Globus pallidus (tissue), 1 donor: ENCODE results near the gene ACOX1.

Source experiments
- DNase-seq: peaks from one replicate; pipeline ENCODE4 v3.0.0-alpha.2; 2015; ENCODE audit warnings: low spot score

ACOX1 gene

DNA sequence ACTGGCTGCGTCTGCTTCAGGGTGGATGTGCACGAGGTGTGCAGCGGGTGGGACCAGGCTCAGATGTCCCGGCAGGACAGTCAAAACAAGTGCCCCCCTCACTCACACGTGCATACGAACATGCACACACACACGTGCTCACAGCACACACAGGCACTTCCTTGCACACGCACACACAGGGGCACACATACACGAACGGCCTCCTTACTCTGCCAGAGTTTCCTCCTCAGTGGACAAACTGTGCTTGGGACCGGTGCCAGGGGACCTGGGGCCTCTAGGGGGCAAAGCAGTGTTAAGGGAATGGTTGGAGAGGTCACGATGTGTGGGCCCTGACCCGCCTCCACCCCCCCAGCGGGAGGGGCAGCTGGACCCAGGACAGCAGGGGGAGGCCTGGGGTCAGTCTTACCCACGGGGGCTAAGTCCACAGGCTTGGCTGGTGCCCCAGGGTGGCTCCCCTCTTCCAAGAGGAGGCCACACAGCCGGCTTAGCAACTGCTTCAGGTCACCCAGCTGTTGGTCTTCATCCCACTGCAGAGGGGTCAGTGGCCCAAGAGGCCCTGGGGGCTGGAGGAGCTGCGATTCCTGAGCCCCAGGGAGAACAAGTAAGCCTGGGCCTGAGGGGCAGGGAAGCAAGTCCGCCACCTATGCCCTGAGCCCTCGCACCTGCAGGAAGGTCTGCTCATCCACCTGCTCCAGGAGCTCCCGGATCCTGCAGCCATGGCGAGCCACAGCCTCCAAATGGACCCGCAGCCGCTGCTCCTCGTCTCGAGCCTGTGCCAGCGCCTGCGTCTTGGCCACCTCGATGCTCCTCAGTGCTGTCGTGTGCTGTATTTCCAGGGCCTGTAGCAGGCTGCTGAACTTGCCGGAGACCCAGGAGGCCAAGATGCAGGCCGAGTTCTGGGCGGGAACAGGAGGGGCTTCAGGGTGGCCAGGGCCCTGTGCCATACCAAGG, 87.1 kb downstream of the ACOX1 start:
- DNase-seq, result no peak
